DOHH2 (cell line): ENCODE measurements around the gene COL4A1.

Source experiments
- EZH2phosphoT487 ChIP-seq: fragments of 200-600 bp; sonication (generic); IDR thresholded peaks from 2 replicates; pipeline ENCODE4 v1.6.1; 2017; ENCODE audit warnings: borderline replicate concordance, mild to moderate bottlenecking, antibody characterized with exemption, low read length, moderate library complexity, mixed read lengths
- TF ChIP-seq, protein P1 (sequence below): fragments of 200-600 bp; sonication (generic); IDR thresholded peaks from one replicate; pipeline ENCODE4 v1.5.1; 2014; ENCODE audit warnings: antibody characterized with exemption, mild to moderate bottlenecking, low read depth, low read length; ENCODE audit not compliant: poor library complexity, severe bottlenecking

DNA sequence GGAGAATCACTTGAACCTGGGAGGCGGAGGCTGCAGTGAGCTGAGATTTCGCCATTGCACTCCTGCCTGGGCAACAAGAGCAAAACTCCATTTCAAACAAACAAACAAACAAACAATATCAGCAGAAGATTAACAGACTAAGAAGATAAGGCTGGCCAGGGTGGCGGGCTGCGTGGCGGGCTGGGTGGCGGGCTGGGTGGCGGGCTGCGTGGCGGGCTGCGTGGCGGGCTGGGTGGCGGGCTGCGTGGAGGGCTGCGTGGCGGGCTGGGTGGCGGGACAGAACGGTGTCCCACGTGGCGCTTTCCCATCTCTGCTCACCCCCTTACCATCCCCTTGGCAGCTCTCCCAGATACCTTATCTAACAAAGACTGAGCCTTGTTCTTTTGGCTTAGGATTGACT lies 196.2 kb downstream of the COL4A1 start:
- TF ChIP-seq, protein P1, sequence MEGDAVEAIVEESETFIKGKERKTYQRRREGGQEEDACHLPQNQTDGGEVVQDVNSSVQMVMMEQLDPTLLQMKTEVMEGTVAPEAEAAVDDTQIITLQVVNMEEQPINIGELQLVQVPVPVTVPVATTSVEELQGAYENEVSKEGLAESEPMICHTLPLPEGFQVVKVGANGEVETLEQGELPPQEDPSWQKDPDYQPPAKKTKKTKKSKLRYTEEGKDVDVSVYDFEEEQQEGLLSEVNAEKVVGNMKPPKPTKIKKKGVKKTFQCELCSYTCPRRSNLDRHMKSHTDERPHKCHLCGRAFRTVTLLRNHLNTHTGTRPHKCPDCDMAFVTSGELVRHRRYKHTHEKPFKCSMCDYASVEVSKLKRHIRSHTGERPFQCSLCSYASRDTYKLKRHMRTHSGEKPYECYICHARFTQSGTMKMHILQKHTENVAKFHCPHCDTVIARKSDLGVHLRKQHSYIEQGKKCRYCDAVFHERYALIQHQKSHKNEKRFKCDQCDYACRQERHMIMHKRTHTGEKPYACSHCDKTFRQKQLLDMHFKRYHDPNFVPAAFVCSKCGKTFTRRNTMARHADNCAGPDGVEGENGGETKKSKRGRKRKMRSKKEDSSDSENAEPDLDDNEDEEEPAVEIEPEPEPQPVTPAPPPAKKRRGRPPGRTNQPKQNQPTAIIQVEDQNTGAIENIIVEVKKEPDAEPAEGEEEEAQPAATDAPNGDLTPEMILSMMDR, result no peak
- no peak for TF ChIP-seq EZH2phosphoT487
